Inflammatory macrophage treated with lipopolysaccharide for 4 hours (primary cell): ENCODE measurements around the gene GOLGA8B.
"Not testable (repeated sequence)": the region's sequence is repeated elsewhere in the genome, so short reads cannot be mapped to it uniquely, and the experiment has no call there.

ENCODE experiments used
- DNase-seq: peaks from one replicate; pipeline ENCODE4 v3.0.0-alpha.2; 2020

Gene GOLGA8B

DNA sequence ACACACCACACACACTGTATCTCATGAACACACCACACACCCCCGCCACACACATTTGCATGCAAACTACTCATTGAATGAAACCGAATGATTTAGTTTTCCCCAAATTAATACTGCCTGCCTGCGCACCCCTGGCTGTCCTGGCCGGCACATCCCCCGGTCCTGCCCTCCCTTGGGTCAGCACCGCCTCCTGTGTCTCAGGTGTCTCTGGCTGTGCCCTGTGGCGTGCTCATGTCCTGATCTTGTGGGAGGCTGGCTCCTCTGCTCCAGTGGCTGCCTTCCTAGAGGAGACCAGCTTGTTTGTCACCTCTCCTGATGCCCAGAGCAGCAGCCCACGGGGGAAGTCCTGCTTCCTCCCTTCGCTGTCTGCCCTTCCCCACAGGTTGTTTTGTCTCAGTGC is 28.7 kb downstream of the GOLGA8B start:
- DNase-seq: not testable (repeated sequence)

DNA sequence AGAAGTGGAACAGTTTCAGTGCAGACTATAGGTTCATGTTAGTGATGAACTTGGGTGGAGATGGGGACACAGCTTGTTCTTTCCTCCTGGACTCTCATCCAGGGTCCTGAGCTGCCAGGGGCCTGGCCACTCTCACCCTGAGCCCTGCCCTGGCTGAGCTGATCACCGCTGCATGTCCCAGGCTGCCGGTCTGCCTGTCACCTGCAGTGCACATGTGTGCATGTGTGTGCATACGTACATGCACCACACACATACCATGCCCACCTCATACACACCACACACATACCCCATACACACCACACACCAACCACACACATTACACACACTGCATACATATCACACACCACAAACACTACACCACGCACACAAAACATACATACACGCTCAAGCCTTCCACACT is 29.3 kb downstream of the GOLGA8B start:
- not testable (repeated sequence) for DNase-seq

DNA sequence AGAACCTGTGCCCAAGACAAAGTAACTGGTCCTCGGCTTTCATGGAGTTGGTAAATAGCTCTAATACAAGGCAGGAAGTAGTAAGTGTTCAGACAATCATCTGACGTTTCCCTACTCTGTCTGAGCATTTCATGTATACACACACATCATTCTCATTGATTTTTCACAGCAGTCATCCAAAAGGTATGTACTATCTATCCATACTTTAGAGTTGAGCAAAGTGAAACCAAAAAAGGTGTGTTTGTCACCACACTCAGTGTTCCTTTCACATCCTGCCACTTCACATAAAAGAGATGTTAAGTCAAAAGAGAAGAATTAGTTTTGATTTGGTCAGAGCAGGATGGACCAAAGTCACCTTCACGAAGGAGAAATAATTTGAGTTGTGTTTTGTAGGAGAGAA is 33.3 kb downstream of the GOLGA8B start:
- not testable (repeated sequence) for DNase-seq

DNA sequence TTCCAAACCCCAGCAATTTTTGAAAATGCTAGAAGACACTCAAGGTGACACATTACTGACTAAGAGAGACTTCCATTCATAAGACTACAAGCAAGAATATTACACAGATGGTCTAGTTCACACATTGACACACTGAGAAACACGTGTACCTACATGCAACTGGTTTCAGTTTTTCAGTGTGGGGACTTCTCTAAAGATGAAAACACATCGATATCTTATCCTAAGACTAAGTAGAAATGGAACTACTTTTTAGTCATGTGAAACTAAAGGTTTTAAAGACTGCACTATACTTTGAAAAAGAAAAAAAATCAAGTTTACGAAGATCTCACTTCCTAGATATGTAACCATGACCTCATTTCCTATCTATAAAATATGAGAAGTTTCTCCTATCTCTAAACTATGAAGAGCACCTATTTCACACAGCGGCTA is 34.1 kb downstream of the GOLGA8B start:
- DNase-seq: not testable (repeated sequence)

DNA sequence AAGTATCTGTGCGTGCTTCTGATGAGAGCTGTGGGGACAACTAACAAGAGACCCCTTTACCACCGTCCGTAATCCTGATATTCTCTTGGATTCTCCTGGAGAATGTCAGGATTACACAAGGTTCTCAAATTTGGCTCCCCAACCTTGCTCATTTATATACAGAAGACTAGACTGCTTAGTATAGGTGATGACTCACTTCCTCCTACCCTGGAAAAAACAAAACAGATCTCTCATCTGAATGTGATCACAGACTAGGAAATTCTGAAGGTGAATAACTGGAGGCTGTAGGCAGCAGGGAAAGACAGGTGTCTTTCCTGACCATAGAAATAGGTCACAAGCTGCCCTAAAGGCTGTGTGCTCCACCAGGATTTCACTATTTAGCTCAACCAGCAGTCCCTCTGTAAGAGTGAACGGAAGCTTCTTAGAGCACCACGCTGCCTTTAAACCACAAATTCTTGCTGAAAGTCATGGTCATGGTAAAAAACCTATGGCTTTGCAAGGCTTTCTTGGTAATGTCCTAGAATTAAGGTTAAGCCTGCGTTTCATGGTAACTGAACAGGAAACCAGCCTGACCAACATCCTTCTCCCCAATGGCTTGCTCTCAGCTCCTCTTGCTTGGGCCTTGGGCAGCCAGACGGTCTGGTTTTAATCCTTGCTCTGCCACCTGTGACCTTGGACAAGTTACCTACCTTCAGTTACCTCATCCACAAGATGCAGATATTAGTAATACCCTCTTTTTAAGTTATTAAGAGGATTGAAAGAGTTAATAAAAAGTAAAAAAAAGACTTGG is 39.4 kb downstream of the GOLGA8B start:
- not testable (repeated sequence) for DNase-seq

DNA sequence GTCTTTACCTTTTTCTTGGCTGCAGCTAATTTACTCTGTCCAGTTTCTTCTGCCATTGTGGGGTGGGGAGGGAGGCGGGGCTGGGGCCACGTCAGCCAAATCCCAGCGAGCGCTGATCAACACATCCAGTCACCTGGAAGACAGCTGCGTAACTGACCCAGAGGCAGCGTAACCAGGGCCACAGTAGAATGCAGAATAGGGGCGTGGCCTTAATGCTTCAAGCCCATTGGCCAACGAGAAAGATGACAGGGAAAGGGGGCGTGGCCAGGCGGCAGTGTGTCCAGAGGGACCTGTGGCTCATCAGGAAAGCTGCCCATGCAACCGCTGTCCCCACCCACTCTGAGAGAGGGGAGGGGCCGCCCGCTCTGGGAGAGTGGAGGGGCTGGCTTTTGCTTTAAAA is 47.6 kb downstream of the GOLGA8B start:
- not testable (repeated sequence) for DNase-seq
